ENCODE data around the gene IHH.

IHH gene

GRCh38 chr2:219073413-219074129 lies 12.8 kb upstream of the IHH start:
- DNase-seq: no peak

DNA sequence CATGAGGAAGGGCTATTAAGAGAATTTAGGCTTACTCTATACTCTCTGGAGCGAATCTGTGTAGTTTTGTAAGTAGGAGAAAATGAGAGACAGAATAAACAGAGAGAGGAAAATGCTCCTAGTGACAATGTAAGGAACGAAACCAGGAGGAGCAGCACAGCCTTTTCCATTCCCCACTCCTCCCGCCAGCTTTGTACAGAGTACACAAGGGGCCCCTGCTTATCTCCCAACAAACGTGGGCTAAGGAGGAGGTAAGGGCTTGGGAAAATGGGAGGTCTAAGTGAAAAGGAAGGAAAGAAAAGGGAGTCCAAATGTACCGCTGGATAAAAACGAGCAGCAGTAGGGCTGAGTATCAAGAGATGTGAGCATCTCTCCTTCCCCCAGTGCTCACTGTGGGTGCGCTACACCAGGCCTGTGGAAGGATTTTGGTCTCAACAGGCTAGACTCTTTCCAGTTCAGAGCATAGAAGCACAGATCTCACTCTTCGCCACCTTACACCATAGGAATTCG lies 12.1 kb upstream of the IHH start:
- DNase-seq: no peak

DNA sequence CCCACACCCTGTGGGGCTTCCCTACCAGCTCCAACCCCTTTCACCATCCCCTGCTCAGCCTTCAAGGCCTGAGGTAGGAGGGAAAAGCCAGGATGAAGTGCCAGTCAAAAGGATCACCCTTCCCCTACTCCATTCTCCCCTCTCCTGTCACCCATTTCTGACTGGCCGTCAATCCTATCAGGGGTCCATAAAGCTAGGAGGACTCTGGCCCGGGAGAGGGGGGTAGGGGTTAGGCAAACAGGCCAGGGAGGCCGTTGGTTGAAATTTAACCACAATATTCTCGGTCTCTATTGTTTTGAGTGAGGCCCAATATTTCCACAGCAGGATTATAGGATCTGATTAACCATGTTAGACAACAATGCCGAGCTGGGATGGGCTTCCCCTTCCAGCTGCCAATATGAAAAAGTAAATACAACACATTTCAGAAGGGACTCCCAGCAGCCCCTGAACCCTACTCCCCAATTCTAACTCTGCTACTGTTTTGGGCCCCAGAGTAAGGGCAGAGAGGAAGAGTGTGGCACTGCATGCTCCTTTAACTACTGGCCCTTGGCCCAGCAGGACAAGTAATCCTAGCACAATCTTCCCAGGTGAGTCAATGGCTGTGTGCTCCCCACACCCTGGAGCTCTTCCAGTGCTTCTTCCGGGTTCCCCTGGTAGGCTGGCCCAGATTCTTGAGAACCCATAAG lies 10.6 kb upstream of the IHH start:
- no peak for DNase-seq

DNA sequence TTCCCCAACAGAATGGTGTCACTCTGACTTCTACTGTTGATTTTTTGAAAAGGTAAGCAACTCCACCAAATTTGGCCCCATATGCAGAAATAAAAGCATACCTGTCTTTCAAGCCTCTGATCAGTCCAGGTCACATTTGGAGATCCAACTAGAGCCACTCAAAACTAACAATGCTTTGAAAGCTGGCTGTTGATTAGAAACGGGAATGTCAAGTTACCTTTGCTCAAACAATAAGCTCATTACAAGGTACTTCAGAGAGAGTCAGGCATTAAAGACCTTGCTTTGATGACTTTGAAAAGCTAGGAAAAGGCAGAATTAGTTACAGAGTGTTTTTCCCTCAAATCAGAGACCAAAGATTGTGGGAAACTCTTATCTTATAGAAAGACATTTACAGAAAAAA lies 4.8 kb upstream of the IHH start:
- DNase-seq: no peak

DNA sequence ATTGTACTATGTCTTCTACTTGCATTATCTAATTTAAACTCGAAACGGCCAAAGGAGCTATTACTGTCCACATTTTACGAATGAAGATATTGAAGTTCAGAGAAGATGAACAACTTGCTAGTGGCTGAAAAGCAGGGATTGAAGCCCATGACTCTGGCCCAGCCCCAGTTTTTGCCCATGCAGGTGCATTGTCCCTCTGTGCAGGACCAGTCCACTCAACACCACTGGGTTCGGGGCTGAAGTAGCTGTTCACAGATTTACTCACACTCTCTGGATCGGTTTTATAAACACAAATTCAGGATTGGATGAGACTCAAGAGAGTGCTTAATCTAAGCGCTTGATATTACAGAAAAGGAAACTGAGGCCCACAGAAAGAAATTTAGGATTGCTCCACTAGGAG lies 1.4 kb upstream of the IHH start:
- no peak for DNase-seq

- no peak for DNase-seq
These were observed 717 bp downstream of the IHH start for GRCh38 chr2:219059725-219060682.

DNA sequence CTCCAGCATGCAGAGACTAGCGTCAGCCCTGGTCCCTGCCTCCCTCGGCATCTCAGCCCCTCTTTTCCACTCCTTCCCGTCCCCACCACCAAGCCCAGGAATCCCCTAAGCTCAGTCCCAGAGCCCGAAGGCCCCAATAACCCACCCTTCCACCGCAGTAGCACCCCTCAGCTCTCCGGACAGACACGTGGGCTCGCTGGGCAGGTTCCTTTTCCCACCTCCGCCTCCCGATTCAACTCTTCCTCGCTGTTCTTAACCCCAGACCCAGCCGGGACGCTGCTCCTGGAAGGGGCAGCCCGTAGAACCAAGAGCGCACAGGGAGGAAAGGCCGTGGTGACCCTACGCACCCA lies 1.4 kb downstream of the IHH start:
- DNase-seq: no peak

DNA sequence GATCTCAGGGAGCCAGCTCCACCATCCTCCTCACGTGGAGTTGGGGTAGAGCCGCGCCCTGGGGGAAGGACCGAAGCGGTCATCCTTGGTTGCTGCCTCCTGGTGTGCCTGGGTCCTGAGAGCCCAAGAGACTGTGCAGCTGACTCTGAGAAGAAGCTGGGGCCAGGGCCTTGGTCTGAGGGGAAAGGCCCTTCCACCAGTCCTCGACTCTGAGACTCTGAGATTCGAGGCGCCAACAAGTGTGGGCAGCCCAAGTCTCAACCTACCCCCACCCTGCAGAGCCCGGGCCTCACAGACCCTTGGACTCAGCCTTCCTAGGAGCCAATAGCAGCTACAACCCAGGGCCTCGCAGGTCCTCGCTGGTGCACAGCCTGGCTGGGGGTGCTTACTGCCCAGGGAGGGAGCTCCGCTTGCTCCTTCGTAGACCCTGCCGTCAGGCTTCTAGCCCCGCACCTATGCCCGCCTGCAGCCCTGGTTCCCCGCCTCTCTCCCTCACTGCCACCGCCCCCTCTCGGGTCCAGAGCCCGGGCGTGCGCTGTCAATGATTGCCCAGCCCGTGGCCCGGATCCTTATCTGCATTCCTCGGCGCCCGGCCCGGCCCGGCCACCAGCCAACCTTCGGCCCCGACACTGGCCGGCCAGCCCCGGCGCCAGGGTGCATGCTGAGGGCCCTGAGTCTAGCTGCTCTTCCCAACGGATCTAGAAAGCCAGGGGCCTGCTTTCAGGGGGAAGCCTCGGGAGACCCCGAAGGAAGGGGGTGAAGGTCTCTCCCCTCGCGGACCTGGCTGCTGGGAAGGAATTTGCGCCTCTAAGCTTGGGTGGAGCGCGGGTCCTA lies 2.0 kb downstream of the IHH start:
- DNase-seq: no peak

- DNase-seq: peak; percentile 48 to 60 (median 54)
These were observed 2.8 kb downstream of the IHH start for GRCh38 chr2:219057709-219058540.

DNA sequence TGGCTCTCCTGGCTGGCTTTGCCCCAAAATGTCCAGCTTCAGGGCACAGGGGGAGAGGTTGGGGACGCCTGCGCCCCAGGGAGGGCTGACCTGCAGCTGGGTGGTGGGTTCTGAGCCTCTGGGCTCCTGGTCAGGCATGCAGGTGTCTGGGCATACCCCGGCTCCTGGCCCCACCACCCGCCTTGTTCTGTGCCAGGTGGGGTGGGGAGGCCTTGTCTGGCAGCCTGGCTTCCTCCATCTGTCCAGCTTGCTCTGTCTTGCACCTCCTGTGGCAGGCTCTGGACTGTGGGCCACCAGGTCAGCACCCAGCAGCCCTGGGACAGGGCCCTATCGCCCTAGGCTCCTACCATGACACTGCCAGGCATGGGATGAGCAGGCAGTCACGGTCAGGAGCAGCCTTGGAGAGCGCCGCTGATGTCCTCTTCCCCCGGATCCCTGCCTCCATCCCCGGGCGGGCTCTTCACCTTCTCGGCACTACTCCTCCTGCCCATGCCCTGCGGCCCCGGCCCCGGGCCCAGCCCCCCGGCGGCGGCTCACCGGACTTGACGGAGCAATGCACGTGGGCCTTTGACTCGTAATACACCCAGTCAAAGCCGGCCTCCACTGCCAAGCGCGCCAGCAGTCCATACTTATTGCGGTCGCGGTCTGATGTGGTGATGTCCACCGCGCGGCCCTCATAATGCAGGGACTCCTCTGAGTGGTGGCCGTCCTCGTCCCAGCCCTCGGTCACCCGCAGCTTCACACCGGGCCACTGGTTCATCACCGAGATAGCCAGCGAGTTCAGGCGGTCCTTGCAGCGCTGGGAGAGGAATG lies 3.6 kb downstream of the IHH start:
- no peak for DNase-seq

- no peak for DNase-seq
These were observed 4.4 kb downstream of the IHH start for GRCh38 chr2:219056176-219056895.

GRCh38 chr2:219054956-219055903 lies 5.5 kb downstream of the IHH start:
- DNase-seq: no peak

DNA sequence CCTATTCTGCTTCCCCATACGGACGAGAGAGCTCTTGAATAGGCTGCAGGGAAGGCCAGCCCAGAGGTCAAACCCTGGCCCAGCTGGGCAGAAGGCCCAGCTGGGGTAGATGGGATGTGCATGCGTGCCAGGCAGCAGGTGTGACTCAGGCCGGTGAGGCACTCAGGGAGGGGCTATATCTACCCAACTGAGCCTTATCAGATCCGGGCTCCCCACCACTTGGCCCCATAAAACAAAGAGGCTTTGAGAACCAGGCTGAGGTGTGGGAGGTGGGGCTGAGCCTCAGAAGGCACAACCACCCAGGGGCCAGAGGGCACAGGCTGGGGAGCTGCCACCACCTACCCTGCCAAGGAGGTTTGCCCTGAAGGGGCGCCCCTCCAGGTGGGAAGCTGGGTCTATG lies 11.4 kb downstream of the IHH start:
- DNase-seq: no peak

- DNase-seq: no peak
These were observed 14.7 kb downstream of the IHH start for GRCh38 chr2:219045937-219046550.

- no peak for DNase-seq
These were observed 18.0 kb downstream of the IHH start for GRCh38 chr2:219042750-219043149.

- no peak for DNase-seq
These were observed 18.6 kb downstream of the IHH start for GRCh38 chr2:219042157-219042556.

GRCh38 chr2:219041252-219041651 lies 19.5 kb downstream of the IHH start, which contains the start of gene CFAP65:
Gene CFAP65 (minus strand): TSS chr2:219041516. CDS start chr2:219039048, 2,468 bp downstream.
- no peak for DNase-seq

- DNase-seq: no peak
These were observed 22.1 kb downstream of the IHH start for GRCh38 chr2:219038600-219038999.

All from activated CD4-positive, CD25-positive, alpha-beta regulatory T cell (primary cell).